Tibial nerve (tissue), 4 donors: ENCODE results near the gene COX20. TPM values are rescaled to one million over a fixed set of nuclear protein-coding genes. Genes with fewer than 3 reads are reported as not detected.
A peak's percentile ranks its signal among the peaks of the same experiment; 100 is the strongest.

Experiments used
- DNase-seq, 2 donors: peaks; one replicate each; pipeline ENCODE4 v3.0.0-alpha.2; 2019; ENCODE audit warnings: low spot score in 2 of 2
- H3K27ac ChIP-seq, 4 donors: fragments of 200-600 bp; sonication (generic) in 3 of 4; one replicate each; pipeline ENCODE4 v1.5.1; 2017 to 2019; ENCODE audit warnings: mild to moderate bottlenecking in 1 of 4
- H3K27me3 ChIP-seq, 2 donors: fragments of 200-600 bp; sonication (generic) in 1 of 2; one replicate each; pipeline versions ENCODE4 v1.5.1 to v1.6.0; 2017 to 2019
- H3K36me3 ChIP-seq, 3 donors: fragments of 200-600 bp; sonication (generic); one replicate each; pipeline ENCODE4 v1.5.1; 2018 to 2019
- H3K4me1 ChIP-seq, 4 donors: fragments of 200-600 bp; sonication (generic) in 3 of 4; one replicate each; pipeline ENCODE4 v1.5.1; 2017 to 2019
- H3K4me3 ChIP-seq, 4 donors: fragments of 200-600 bp; sonication (generic) in 3 of 4; one replicate each; pipeline ENCODE4 v1.5.1; 2017 to 2019; ENCODE audit warnings: mild to moderate bottlenecking in 1 of 4, moderate library complexity in 1 of 4
- H3K9me3 ChIP-seq, 4 donors: fragments of 200-600 bp; sonication (generic) in 3 of 4; one replicate each; pipeline ENCODE4 v1.5.1; 2017 to 2019
- CTCF ChIP-seq, 5 experiments: fragments of 200-600 bp in 3 of 5; fragments of 450-650 bp in 2 of 5; sonication (generic) in 3 of 5; IDR thresholded peaks; one replicate each; pipeline ENCODE4 v1.5.1; 2016 to 2019; ENCODE audit warnings: antibody characterized with exemption in 5 of 5, mild to moderate bottlenecking in 3 of 5, moderate library complexity in 2 of 5
- EP300 ChIP-seq, 2 donors: sonication (generic); formaldehyde crosslinking; IDR thresholded peaks; one replicate each; pipeline ENCODE4 v1.6.1; 2017; ENCODE audit warnings: antibody characterized with exemption in 2 of 2, mild to moderate bottlenecking in 1 of 2
- POLR2A ChIP-seq, 2 donors: fragments of 450-650 bp; IDR thresholded peaks; one replicate each; pipeline ENCODE4 v1.6.1; 2017; ENCODE audit warnings: antibody characterized with exemption in 2 of 2, mild to moderate bottlenecking in 2 of 2, moderate library complexity in 2 of 2
- WGBS, 2 donors: methylation state at CpG; one replicate each; pipeline ENCODE4 v1.1.5; 2018; 5-methylcytosine and 5-hydroxymethylcytosine counted together
- total RNA-seq, 4 donors: library from RNA; depleted of rRNA; stranded (reverse); fragments of >200 nt; gene quantifications; one replicate each; pipeline ENCODE4 v1.1.0, GENCODE V29; 2016

COX20 gene
- total RNA-seq, 4 donors from 2014 or later, result 20.2 to 44.4 (median 39.5) TPM

- TF ChIP-seq POLR2A (IDR thresholded peaks at IDR 0.05), result no peak
- TF ChIP-seq CTCF (IDR thresholded peaks at IDR 0.05), result no peak
- no peak for TF ChIP-seq EP300 (IDR thresholded peaks at IDR 0.05)
- 89% methylated on average over 22 of the region's 22 CpGs for WGBS, 2 donors
- DNase-seq, result no peak
Observed at GRCh38 chr1:244810221-244810620, 25.2 kb upstream of the COX20 start.

GRCh38 chr1:244813327-244813726 is 22.1 kb upstream of the COX20 start:
- no peak overlapping the region for H3K4me3 ChIP-seq

More at GRCh38 chr1:244810221-244810620, 25.2 kb upstream of the COX20 start:
- Histone ChIP-seq H3K4me3 (no peak overlapping the region), H3K36me3 (no peaks in the 10 kb centered on the region), H3K4me1 (no peaks in the 10 kb centered on the region), H3K9me3 (no peaks in the 10 kb centered on the region), H3K27me3 (no peaks in the 10 kb centered on the region), H3K27ac (no peak overlapping the region)

GRCh38 chr1:244815600-244816099 is 19.8 kb upstream of the COX20 start:
- WGBS, 2 donors, result 48 to 49% methylated on average over 15 of the region's 15 CpGs
- Histone ChIP-seq H3K4me1 (no peaks in the 10 kb centered on the region), H3K27me3 (no peaks in the 10 kb centered on the region), H3K9me3 (no peaks in the 10 kb centered on the region), H3K4me3 (peak overlapping the region in 2 of 4 donors; percentile 9 to 25), H3K36me3 (no peaks in the 10 kb centered on the region), H3K27ac (no peak overlapping the region)
- TF ChIP-seq EP300 (IDR thresholded peaks at IDR 0.05) (no peak), CTCF (IDR thresholded peaks at IDR 0.05) (no peak), POLR2A (IDR thresholded peaks at IDR 0.05) (no peak)
- no peak for DNase-seq

More at GRCh38 chr1:244813327-244813726, 22.1 kb upstream of the COX20 start:
- TF ChIP-seq EP300 (IDR thresholded peaks at IDR 0.05), result no peak
- no peak for TF ChIP-seq CTCF (IDR thresholded peaks at IDR 0.05)
- TF ChIP-seq POLR2A (IDR thresholded peaks at IDR 0.05), result no peak
- H3K36me3 ChIP-seq, result no peaks in the 10 kb centered on the region
- H3K27me3 ChIP-seq, result no peaks in the 10 kb centered on the region
- H3K27ac ChIP-seq, result no peak overlapping the region
- H3K9me3 ChIP-seq, result no peaks in the 10 kb centered on the region
- 79 to 85% methylated on average over 6 of the region's 6 CpGs for WGBS, 2 donors
- DNase-seq, result no peak
- no peaks in the 10 kb centered on the region for H3K4me1 ChIP-seq

GRCh38 chr1:244817415-244817894 is 18.0 kb upstream of the COX20 start:
- Histone ChIP-seq H3K4me1 (no peaks in the 10 kb centered on the region), H3K27me3 (no peaks in the 10 kb centered on the region), H3K9me3 (no peaks in the 10 kb centered on the region), H3K4me3 (no peak overlapping the region), H3K36me3 (no peaks in the 10 kb centered on the region), H3K27ac (no peak overlapping the region)
- 83 to 85% methylated on average over 12 of the region's 12 CpGs for WGBS, 2 donors
- TF ChIP-seq POLR2A (IDR thresholded peaks at IDR 0.05), result no peak
- TF ChIP-seq CTCF (IDR thresholded peaks at IDR 0.05), result no peak
- no peak for TF ChIP-seq EP300 (IDR thresholded peaks at IDR 0.05)
- no peak for DNase-seq

- DNase-seq, result no peak
- H3K4me3 ChIP-seq, result no peak overlapping the region
- H3K27ac ChIP-seq, result no peak overlapping the region
- WGBS, 2 donors, result 83 to 85% methylated on average over 2 of the region's 2 CpGs
- H3K27me3 ChIP-seq, result no peaks in the 10 kb centered on the region
- H3K9me3 ChIP-seq, result no peaks in the 10 kb centered on the region
- H3K4me1 ChIP-seq, result no peaks in the 10 kb centered on the region
- H3K36me3 ChIP-seq, result no peaks in the 10 kb centered on the region
- TF ChIP-seq CTCF (IDR thresholded peaks at IDR 0.05), result no peak
- no peak for TF ChIP-seq EP300 (IDR thresholded peaks at IDR 0.05)
- no peak for TF ChIP-seq POLR2A (IDR thresholded peaks at IDR 0.05)
Observed at GRCh38 chr1:244820131-244820530, 15.3 kb upstream of the COX20 start.
